ENCODE results near the gene PLXNB3. TPM values are rescaled to one million over a fixed set of nuclear protein-coding genes. Genes with fewer than 3 reads are reported as not detected.

PLXNB3 gene
- total and polyA plus RNA-seq, 2 donors, result 5.9 to 25.8 TPM

DNA sequence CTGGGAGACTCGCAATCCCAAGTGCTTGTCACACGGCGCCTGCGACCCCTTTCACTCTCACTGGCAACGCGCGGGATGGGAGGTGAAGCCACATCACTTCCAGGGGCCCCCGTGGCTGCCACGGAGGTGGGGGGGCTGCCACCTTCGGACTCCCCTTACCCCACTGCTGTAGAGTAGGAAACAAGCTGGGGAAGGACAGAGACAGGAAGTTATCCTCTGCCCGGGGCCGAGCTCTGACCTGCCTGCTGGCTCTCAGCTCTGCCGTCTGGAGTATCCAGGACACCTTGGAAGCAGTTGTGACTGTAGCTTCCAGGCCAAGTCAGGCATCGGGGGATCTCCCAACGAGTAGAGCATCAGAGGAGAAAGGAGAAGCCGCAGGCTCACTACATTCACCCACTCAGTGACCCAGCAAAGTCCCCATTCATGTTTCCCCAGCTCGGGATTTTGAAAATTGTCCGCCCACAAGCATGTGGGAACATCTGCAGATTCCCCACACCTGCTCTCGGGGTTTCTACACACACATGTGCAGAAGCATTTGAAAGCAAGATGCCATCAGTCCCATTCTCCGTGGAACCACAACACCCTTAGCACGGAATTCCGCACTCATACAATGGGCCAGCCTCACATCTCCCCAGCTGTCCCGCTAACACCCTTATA lies 55.5 kb downstream of the PLXNB3 start:
- peak overlapping the region; percentile 40 for H3K4me3 ChIP-seq (ENCODE audit: low read depth, low read length)
- 31% methylated on average over 23 of the region's 23 CpGs for WGBS
- DNase-seq (ENCODE audit: extremely low spot score), result no peak

DNA sequence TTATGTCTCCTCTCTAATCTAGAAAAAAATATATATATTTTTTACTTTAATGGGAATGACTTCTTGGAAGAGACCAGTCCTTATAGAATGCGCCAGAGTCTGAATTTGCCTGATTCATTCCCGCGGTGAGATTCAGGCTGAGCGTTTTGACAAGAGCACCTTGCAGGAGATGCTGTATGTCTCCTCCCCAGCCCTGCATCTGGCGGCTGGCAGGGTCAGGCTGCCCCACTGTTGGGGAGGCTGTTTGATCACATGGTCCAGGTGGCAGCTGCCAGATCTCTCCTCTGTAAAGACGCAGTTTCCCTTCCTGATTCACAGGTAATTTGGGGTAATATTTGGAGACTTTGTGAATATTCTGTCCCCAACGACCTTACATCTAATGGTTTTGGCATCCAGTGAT lies 56.6 kb downstream of the PLXNB3 start:
- Histone ChIP-seq H3K4me1 (ENCODE audit: insufficient read depth) (no peaks in the 10 kb centered on the region), H3K27ac (ENCODE audit: low read depth) (no peak overlapping the region), H3K4me3 (ENCODE audit: low read depth, low read length) (no peak overlapping the region), H3K36me3 (ENCODE audit: insufficient read depth) (no peaks in the 10 kb centered on the region)
- no peak for DNase-seq (ENCODE audit: extremely low spot score)
- whole genome bisulfite sequencing, result 88% methylated on average over 7 of the region's 7 CpGs

More for the DNA sequence above, 55.5 kb downstream of the PLXNB3 start:
- H3K36me3 ChIP-seq (ENCODE audit: insufficient read depth), result no peaks in the 10 kb centered on the region
- H3K27ac ChIP-seq (ENCODE audit: low read depth), result no peak overlapping the region
- H3K4me1 ChIP-seq (ENCODE audit: insufficient read depth), result no peaks in the 10 kb centered on the region

DNA sequence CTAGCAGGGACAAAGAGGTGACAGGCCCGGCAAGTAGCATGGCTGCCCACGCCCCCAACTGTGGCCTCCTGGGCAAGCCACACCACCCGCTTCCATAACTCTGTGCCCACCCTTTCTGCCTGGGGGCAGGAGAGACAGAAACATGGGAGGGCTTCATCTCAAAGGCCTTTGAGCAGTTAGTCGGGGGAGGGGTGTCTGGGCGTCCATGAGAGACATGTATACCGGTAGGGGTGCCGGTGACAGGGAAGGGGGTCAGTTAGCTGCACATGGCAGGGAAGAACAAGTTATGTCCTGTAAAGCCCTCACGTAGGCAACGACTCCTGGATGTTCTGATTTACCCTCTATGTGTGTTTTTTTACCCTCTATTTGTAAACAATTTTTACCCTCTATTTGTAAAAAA lies 57.0 kb downstream of the PLXNB3 start:
- Histone ChIP-seq H3K4me3 (ENCODE audit: low read depth, low read length) (no peak overlapping the region), H3K27ac (ENCODE audit: low read depth) (no peak overlapping the region), H3K4me1 (ENCODE audit: insufficient read depth) (no peaks in the 10 kb centered on the region), H3K36me3 (ENCODE audit: insufficient read depth) (no peaks in the 10 kb centered on the region)
- DNase-seq (ENCODE audit: extremely low spot score), result no peak
- 94% methylated on average over 9 of the region's 9 CpGs for WGBS

DNA sequence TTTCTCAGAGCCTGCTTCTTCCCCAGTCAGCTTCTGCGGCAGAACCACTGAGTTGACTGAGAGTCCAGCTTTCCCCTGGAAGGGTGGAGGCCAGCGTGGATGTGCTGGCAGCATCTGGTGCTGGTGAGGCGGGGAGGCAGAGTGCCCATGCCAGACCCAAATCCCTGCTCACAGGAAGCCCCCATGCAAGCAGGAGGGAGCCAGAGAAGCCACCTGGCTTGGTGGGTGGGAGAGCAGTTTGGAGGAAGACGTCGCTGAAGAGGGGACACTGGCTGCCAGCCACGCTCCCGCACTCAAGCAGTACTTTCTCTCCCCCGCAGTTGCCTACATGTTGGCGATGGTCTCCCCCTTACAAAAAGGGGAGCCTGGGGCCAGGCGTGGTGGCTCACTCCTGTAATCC lies 60.3 kb downstream of the PLXNB3 start:
- Histone ChIP-seq H3K27ac (ENCODE audit: low read depth) (no peak overlapping the region), H3K4me1 (ENCODE audit: insufficient read depth) (no peaks in the 10 kb centered on the region), H3K36me3 (ENCODE audit: insufficient read depth) (no peaks in the 10 kb centered on the region), H3K4me3 (ENCODE audit: low read depth, low read length) (no peak overlapping the region)
- no peak for DNase-seq (ENCODE audit: extremely low spot score)
- 92% methylated on average over 10 of the region's 10 CpGs for WGBS

DNA sequence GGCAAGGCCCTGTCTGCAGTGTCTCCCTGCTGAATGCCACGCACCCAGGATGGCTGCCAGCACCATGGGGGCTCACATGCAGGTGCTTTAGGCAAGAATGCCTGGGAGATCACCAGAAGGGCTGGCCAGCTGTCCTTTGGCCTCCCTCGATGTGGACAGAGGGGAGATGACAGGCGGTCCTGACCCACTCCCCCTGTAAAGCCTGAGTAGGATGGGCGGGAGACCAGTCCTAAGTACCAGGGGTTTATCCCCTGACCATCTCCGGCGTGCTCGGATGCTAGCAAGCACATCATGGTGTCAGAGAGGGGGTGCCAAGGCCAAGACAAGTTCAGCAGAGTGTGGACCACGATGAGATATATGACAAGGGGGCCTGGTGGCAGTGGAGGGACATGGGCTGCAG lies 61.0 kb downstream of the PLXNB3 start:
- H3K4me1 ChIP-seq (ENCODE audit: insufficient read depth), result no peaks in the 10 kb centered on the region
- DNase-seq (ENCODE audit: extremely low spot score), result no peak
- no peak overlapping the region for H3K4me3 ChIP-seq (ENCODE audit: low read depth, low read length)
- WGBS, result 84% methylated on average over 8 of the region's 8 CpGs
- H3K36me3 ChIP-seq (ENCODE audit: insufficient read depth), result no peaks in the 10 kb centered on the region
- H3K27ac ChIP-seq (ENCODE audit: low read depth), result no peak overlapping the region

Other genes with a start within 250 kb of the PLXNB3 start
- gene ATP2B3, start 246.6 kb upstream of the PLXNB3 start, total RNA-seq, result 0.69 TPM
- gene ATP2B3, start 246.6 kb upstream of the PLXNB3 start, polyA plus RNA-seq, result 0.10 TPM
- gene CCNQ, start 165.1 kb upstream of the PLXNB3 start, total RNA-seq, result 11.8 TPM
- gene CCNQ, start 165.1 kb upstream of the PLXNB3 start, polyA plus RNA-seq, result 33.1 TPM
- 0.63 TPM for gene DUSP9, start 117.0 kb upstream of the PLXNB3 start, total RNA-seq
- 1.2 TPM for gene DUSP9, start 117.0 kb upstream of the PLXNB3 start, polyA plus RNA-seq
- 10.3 TPM for gene PNCK, start 90.4 kb upstream of the PLXNB3 start, total RNA-seq
- 73.7 TPM for gene PNCK, start 90.4 kb upstream of the PLXNB3 start, polyA plus RNA-seq
- 10.0 TPM for gene SLC6A8, start 76.3 kb upstream of the PLXNB3 start, total RNA-seq
- 76.1 TPM for gene SLC6A8, start 76.3 kb upstream of the PLXNB3 start, polyA plus RNA-seq
- 68.6 TPM for gene BCAP31, start 39.9 kb upstream of the PLXNB3 start, total RNA-seq
- gene BCAP31, start 39.9 kb upstream of the PLXNB3 start, polyA plus RNA-seq, result 239 TPM
- gene ABCD1, start 39.4 kb upstream of the PLXNB3 start, total RNA-seq, result 5.2 TPM
- gene ABCD1, start 39.4 kb upstream of the PLXNB3 start, polyA plus RNA-seq, result 19.0 TPM
- 4.3 TPM for gene SRPK3, start 16.8 kb downstream of the PLXNB3 start, total RNA-seq
- 2.3 TPM for gene SRPK3, start 16.8 kb downstream of the PLXNB3 start, polyA plus RNA-seq
- gene IDH3G, start 30.1 kb downstream of the PLXNB3 start, total RNA-seq, result 21.0 TPM
- 67.4 TPM for gene IDH3G, start 30.1 kb downstream of the PLXNB3 start, polyA plus RNA-seq
- 102 TPM for gene SSR4, start 30.4 kb downstream of the PLXNB3 start, total RNA-seq
- 326 TPM for gene SSR4, start 30.4 kb downstream of the PLXNB3 start, polyA plus RNA-seq
- gene PDZD4, start 66.3 kb downstream of the PLXNB3 start, total RNA-seq, result 6.6 TPM
- 28.0 TPM for gene PDZD4, start 66.3 kb downstream of the PLXNB3 start, polyA plus RNA-seq
- gene L1CAM, start 121.9 kb downstream of the PLXNB3 start, total RNA-seq, result 5.6 TPM
- 12.7 TPM for gene L1CAM, start 121.9 kb downstream of the PLXNB3 start, polyA plus RNA-seq
- 0.53 TPM for gene AVPR2, start 140.4 kb downstream of the PLXNB3 start, total RNA-seq
- gene AVPR2, start 140.4 kb downstream of the PLXNB3 start, polyA plus RNA-seq, result 7.7 TPM
- gene ARHGAP4, start 162.0 kb downstream of the PLXNB3 start, total RNA-seq, result 11.6 TPM
- 28.4 TPM for gene ARHGAP4, start 162.0 kb downstream of the PLXNB3 start, polyA plus RNA-seq
- 24.7 TPM for gene NAA10, start 170.8 kb downstream of the PLXNB3 start, total RNA-seq
- 139 TPM for gene NAA10, start 170.8 kb downstream of the PLXNB3 start, polyA plus RNA-seq
- gene RENBP, start 180.4 kb downstream of the PLXNB3 start, total RNA-seq, result 4.4 TPM
- gene RENBP, start 180.4 kb downstream of the PLXNB3 start, polyA plus RNA-seq, result 12.1 TPM
- gene HCFC1, start 207.6 kb downstream of the PLXNB3 start, total RNA-seq, result 15.4 TPM
- 35.2 TPM for gene HCFC1, start 207.6 kb downstream of the PLXNB3 start, polyA plus RNA-seq
- gene TMEM187, start 208.5 kb downstream of the PLXNB3 start, total RNA-seq, result 2.3 TPM
- 13.6 TPM for gene TMEM187, start 208.5 kb downstream of the PLXNB3 start, polyA plus RNA-seq

Measured in urinary bladder (tissue), 4 donors.